HFFc6 (cell line): ENCODE results near the gene SCN9A. TPM values are rescaled to one million over a fixed set of nuclear protein-coding genes. Genes with fewer than 3 reads are reported as not detected.

Experiments
- DNase-seq: peaks from one replicate; pipeline ENCODE4 v3.0.0-alpha.2; 2018
- H3K27ac Mint-ChIP-seq: 2 replicates; pipeline ENCODE4 v1.8.0; 2020; ENCODE audit warnings: mild to moderate bottlenecking, mixed read lengths
- H3K27me3 Mint-ChIP-seq: 2 replicates; pipeline ENCODE4 v1.8.0; 2021; ENCODE audit warnings: mild to moderate bottlenecking, moderate library complexity, mixed read lengths; ENCODE audit not compliant: insufficient read depth
- H3K36me3 Mint-ChIP-seq: 2 replicates; pipeline ENCODE4 v1.8.0; 2021; ENCODE audit warnings: low read depth, mixed read lengths
- H3K4me1 Mint-ChIP-seq: 2 replicates; pipeline ENCODE4 v1.8.0; 2020; ENCODE audit warnings: low read depth, mixed read lengths
- H3K4me3 Mint-ChIP-seq: 2 replicates; pipeline ENCODE4 v1.8.0; 2020; ENCODE audit warnings: mild to moderate bottlenecking, moderate library complexity, mixed read lengths
- H3K9me3 Mint-ChIP-seq: 2 replicates; pipeline ENCODE4 v1.8.0; 2020; ENCODE audit warnings: mild to moderate bottlenecking, mixed read lengths
- CTCF ChIP-seq: fragments of 200-600 bp; sonication (generic); IDR thresholded peaks from 2 replicates; pipeline ENCODE4 v1.5.0; 2021; ENCODE audit warnings: antibody characterized with exemption, mild to moderate bottlenecking
- total RNA-seq, 6 experiments: library from RNA; stranded (reverse); fragmentation: NEBNext Ultra II Directional; extraction: Animal tissue kit (Norgen Biotek cat#: 25700); gene quantifications; 2 replicates in 1 of 6; 3 replicates in 5 of 6; pipeline ENCODE4 v1.2.3, GENCODE V29; 2021

Gene SCN9A
- total RNA-seq, 6 experiments from 2014 or later = 41.1 to 66.1 (median 55.8) TPM

DNA sequence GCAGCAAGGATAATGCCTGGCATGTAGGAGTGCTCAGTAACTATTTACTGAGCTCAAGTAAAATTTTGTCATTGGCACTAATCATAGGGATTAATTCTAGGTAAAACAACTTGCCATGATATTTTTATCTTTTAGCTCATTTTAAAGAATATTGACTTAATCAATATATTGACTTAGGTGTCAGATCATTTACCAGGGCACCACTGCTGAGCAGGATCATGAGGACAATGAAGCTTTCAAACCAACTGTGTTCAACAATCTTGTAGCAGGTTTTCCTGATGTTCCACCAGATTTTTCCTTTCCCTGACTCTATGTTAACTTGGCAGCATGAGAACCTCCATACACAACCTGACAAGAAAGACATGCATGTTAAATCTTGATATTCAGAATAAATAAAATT lies 133.4 kb downstream of the SCN9A start:
- H3K36me3 Mint-ChIP-seq = peaks cover 38% of the 10 kb centered on the region
- no peak for DNase-seq
- no peaks in the 10 kb centered on the region for H3K27me3 Mint-ChIP-seq
- H3K4me1 Mint-ChIP-seq = peaks cover 44% of the 10 kb centered on the region
- H3K4me3 Mint-ChIP-seq = no peak overlapping the region
- TF ChIP-seq CTCF = no peak
- no peak overlapping the region; the same call in 1 of the 2 replicates for H3K27ac Mint-ChIP-seq
- H3K9me3 Mint-ChIP-seq = no peaks in the 10 kb centered on the region

DNA sequence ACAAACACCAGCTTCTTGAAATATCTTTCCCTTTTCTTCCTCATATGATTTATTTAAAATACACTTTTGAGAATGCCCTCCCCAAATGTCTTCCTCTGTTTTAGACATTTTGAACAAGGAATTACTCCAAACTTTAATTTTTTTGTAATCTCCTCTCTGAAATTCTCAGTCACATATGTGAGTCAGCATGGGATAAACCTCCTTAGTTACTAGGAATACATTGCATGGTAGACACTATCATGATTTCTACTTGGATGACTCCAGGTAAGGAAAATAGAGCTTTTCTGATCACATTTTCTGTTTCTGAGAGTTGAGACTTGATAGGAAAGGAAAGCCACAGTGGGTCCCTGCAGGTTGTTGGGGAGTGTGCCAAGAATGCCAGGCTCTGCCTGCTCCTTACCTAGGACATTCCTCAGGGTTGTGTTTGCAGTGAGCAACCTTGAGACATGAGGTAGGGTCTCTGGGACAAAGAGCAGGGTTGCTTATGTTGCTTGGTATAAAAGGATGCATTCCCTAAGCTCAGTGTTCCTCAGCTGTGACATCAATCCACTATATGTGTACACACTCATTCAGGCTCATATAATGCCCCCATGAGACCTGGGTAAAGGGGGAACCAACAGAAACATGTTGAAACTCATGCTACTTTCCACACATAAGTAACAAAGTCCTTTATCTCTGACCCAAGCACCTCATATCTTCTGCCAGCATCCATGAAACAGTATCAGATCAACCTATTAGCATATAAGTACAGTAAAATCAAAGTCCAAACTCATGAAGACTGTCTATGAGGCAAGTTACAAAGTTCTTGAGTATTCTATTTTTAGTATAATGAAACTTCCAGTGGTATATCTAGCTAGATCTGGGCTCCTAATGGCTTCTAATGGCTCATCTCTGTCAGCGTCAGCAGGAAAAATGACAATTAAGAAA lies 135.1 kb downstream of the SCN9A start:
- peak overlapping the region; percentile 99 for H3K27ac Mint-ChIP-seq
- peaks cover 45% of the 10 kb centered on the region for H3K4me1 Mint-ChIP-seq
- H3K27me3 Mint-ChIP-seq = no peaks in the 10 kb centered on the region
- no peak for TF ChIP-seq CTCF
- peak overlapping the region; percentile 80 for H3K4me3 Mint-ChIP-seq
- H3K9me3 Mint-ChIP-seq = no peaks in the 10 kb centered on the region
- peaks cover 39% of the 10 kb centered on the region for H3K36me3 Mint-ChIP-seq
- DNase-seq = peak; percentile 41

- Mint-ChIP-seq H3K27ac (peak overlapping the region; percentile 99), H3K27me3 (no peaks in the 10 kb centered on the region), H3K4me1 (peaks cover 56% of the 10 kb centered on the region)
These were observed 136.2 kb downstream of the SCN9A start for GRCh38 chr2:166239548-166239947.

DNA sequence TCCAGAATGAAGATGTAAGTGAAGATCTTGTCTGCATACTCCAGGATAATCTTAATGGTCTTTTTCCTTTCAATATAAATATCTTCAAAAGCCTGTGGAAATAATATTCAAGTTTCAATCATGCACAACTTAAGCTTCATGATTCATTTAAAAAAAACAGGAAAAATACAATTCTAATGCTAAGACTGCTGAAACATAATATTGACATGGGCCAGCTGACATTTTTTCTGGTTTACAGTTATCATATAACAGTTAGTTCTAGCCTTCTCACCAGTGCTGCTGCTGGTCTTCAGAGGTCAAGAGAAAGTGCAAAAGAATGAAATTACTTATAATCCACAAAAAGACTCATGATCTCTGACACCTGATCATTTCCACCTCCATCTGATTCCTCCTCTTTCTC lies 137.6 kb downstream of the SCN9A start:
- peak overlapping the region; percentile 0; the same call in 1 of the 2 replicates for H3K4me3 Mint-ChIP-seq
- TF ChIP-seq CTCF = no peak
- peaks cover 69% of the 10 kb centered on the region for H3K4me1 Mint-ChIP-seq
- no peak for DNase-seq
- H3K27me3 Mint-ChIP-seq = no peaks in the 10 kb centered on the region
- peak overlapping the region; percentile 99 for H3K27ac Mint-ChIP-seq
- no peaks in the 10 kb centered on the region for H3K9me3 Mint-ChIP-seq
- peaks cover 36% of the 10 kb centered on the region for H3K36me3 Mint-ChIP-seq

More at GRCh38 chr2:166239548-166239947, 136.2 kb downstream of the SCN9A start:
- TF ChIP-seq CTCF = no peak
- Mint-ChIP-seq H3K36me3 (peaks cover 44% of the 10 kb centered on the region), H3K4me3 (peak overlapping the region; percentile 80), H3K9me3 (no peaks in the 10 kb centered on the region)
- DNase-seq = peak; percentile 92

GRCh38 chr2:166234112-166234846 lies 141.5 kb downstream of the SCN9A start:
- H3K4me1 Mint-ChIP-seq = peaks cover 75% of the 10 kb centered on the region
- H3K36me3 Mint-ChIP-seq = peaks cover 23% of the 10 kb centered on the region
- H3K4me3 Mint-ChIP-seq = peak overlapping the region; percentile 60
- TF ChIP-seq CTCF = no peak
- H3K9me3 Mint-ChIP-seq = no peaks in the 10 kb centered on the region
- peak; percentile 73 for DNase-seq
- peak overlapping the region; percentile 86 for H3K27ac Mint-ChIP-seq
- H3K27me3 Mint-ChIP-seq = no peaks in the 10 kb centered on the region
